CD4-positive, alpha-beta T cell treated with Interleukin-17A for 1 hour (primary cell): ENCODE measurements around the gene ADAT3.

Experiments
- DNase-seq: peaks from one replicate; pipeline ENCODE4 v3.0.0-alpha.2; 2020

Gene ADAT3

GRCh38 chr19:1917926-1918325 lies 12.7 kb downstream of the ADAT3 start:
- DNase-seq: no peak

GRCh38 chr19:1918975-1919374 lies 13.8 kb downstream of the ADAT3 start:
- no peak for DNase-seq

GRCh38 chr19:1920644-1921043 lies 15.4 kb downstream of the ADAT3 start:
- no peak for DNase-seq

DNA sequence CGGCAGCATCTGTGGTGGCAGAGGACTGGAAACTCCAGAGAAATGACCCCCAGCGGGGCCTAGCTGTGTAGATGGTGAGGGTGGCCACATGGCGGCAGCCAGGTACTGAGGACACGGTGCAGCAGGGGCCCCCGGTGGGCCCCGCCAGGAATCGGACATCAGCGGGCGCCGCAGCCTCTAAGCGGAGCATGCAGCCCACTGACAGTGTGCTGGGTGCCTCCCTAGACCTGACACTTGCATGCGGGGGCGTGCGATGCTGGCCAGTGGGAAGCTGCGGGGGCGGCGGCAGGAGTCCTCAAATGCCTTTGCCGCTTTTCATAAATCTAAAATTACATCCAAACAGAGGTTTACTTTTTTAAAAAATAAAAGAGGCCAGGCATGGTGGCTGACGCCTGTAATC lies 16.1 kb downstream of the ADAT3 start:
- no peak for DNase-seq

- no peak for DNase-seq
Measured at GRCh38 chr19:1921825-1922224, 16.6 kb downstream of the ADAT3 start.

GRCh38 chr19:1922803-1923202 lies 17.6 kb downstream of the ADAT3 start:
- DNase-seq: no peak

GRCh38 chr19:1923319-1923718 lies 18.1 kb downstream of the ADAT3 start:
- DNase-seq: peak; percentile 46

DNA sequence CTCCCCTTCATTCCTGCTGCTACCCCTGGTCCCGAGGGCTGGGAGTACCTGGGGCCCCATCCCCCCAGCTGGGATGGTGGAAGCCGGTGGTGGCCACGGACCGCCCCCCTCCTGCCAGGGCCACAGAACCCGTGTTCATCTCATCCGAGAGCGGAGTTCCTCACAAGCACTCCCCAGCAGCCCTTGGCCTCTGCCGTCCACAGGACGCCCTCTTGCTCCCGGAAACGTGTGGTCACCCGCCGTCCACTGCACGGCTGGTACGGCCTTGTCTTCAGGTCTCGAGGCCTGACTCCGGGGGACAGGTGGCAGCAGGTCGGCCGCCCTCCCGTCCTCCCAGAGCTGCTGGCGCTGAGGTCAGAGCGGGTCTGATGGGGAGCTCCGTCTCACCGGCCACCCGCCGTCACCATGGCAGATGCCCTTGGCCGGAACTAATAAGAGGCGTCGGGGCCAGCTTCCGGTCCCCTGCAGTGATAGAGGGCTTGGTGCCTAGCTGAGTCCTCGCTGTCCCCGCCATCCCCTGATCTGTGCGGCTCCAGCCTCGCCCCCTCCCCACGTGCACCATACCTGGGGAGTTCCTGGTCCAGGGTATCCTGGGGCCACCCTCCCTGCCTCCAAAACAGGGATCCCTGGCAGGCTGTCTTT lies 19.2 kb downstream of the ADAT3 start:
- no peak for DNase-seq

GRCh38 chr19:1925544-1925943 lies 20.3 kb downstream of the ADAT3 start:
- DNase-seq: no peak

GRCh38 chr19:1929021-1929742 lies 24.0 kb downstream of the ADAT3 start:
- peak; percentile 84 for DNase-seq

DNA sequence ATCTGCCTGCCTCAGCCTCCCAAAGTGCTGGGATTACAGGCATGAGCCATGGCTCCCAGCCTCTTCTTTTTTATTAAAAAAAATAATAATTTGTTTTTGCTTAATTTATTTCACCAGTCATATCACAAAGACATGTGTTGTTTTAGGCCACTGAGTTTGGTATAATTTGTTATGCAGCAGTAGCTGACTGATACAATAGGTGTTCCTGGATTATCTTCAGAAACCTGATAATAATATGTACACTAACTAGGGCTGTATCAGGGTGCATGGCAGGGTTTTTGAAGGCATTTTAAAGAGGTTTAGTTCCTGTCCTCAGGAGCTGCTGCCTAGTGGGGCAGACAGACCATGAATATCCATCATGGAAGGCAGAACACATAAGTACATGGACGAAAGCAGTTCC lies 26.2 kb downstream of the ADAT3 start:
- no peak for DNase-seq

DNA sequence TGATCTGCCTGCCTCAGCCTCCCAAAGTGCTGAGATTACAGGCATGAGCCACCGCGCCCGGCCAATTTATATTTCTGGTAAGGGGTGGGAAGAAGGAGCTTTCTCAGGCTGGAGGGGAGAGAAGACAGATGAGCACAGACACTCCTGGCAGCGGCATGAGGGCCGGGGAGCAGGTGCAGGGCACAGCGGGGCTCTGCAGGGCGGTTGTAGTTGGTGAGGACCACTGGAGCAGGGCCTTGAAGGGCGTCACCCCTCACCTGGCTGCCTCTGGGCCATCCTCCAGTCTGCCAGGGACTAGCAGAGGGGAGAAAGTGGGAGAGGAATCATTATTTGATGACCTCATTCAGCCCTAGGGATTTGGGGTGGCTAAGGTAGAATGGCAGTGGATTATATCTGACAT lies 27.2 kb downstream of the ADAT3 start:
- DNase-seq: no peak

GRCh38 chr19:1933244-1933643 lies 28.0 kb downstream of the ADAT3 start:
- DNase-seq: no peak

DNA sequence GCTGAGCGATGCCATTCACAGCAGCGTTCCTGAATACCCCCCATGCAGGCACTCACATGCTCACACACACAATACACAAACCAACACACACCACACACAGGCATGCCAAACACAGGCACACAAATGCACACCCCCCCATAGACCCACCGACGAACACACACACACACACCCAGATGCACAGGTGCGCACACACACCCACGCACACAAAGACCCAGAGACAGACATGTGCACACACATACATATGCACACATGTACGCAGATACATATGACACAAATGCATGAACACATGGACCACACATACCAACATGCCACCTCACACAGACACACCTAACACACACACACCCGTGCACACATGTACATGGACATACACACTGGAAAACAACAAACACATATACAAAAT lies 28.7 kb downstream of the ADAT3 start:
- DNase-seq: no peak

DNA sequence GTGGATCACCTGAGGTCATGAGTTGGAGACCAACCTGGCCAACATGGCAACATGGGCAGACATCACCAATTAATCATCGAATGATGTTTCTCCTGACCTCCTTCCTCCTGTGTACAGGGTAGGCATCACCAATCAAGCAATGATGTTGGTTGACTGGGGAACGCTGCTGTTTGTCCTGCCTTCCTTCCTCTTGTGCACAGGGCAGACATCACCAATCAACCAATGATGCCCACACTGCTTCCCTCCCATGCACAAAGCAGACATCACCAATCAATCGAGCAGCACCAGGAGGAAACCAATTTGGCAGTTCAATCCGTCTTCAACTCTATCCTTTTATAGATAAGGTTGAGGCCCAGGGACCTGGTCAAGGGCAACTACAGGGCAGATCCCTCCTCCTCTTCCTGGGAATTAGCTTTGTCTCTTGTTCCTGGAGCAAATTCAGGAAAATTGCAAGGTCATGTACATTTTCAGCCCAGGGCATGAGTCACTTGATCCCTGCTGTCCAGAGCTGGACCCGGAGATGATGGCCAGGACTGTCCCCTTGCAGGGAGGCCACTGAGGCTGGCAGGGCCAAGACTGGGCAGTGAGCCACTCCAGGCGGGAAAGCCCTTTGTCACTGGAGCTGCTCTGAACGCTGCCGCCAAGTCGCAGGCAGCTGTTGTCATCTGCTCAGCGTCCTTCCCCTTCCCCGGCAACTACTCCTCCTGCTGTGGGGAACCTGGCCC lies 30.4 kb downstream of the ADAT3 start:
- DNase-seq: peak; percentile 46

GRCh38 chr19:1936430-1936829 lies 31.2 kb downstream of the ADAT3 start:
- DNase-seq: no peak

DNA sequence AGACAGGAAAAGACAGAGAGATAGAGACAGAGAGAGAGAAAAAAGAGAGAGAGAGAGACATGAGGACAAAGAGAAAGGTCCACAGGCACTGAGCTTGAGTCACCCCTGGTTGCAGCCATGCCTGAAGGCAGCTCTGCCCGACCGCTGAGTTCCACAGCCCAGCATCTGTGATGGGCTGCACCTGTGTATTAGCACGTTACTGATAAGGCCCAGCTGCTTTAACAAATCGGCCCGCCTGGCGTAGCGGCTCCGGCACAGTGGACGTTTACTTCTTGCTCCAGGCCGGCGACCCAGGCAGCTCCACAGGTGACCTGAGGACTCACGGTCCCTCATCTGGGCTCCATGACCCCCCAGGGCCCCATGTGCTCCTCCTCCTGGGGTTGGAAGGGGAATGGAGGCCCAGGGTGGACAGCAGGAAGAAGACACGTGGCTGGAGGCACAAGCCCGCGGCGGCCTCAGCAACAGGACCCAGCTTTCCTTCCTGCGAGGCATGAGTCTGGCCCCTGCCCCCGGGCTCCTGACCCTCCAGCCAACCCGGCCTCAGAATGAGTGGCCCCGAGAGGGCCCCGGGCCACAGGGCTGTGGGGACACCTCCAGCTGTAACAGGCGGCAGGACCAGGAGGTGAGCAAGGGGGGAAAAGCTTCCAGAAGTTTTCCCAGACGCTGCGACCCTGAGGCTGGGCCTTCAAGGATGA lies 31.9 kb downstream of the ADAT3 start:
- no peak for DNase-seq

DNA sequence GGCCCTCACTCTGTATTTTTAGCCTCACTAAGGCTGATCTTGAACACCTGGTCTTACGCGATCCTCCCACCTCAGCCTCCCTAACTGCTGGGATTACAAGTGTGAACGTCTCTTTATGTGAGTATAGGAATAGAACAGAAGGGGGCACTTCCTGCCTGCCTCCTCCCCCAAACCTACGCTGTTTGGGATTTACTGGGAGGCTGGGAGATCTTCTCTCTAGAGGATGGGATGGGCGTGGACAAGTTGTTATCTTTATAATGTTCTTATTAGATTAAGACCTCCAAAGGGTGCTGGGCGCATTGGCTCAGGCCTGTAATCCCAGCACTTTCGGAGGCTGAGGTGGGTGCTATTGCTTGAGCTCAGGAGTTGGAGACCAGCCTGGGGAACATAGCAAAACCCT lies 32.9 kb downstream of the ADAT3 start:
- DNase-seq: no peak

DNA sequence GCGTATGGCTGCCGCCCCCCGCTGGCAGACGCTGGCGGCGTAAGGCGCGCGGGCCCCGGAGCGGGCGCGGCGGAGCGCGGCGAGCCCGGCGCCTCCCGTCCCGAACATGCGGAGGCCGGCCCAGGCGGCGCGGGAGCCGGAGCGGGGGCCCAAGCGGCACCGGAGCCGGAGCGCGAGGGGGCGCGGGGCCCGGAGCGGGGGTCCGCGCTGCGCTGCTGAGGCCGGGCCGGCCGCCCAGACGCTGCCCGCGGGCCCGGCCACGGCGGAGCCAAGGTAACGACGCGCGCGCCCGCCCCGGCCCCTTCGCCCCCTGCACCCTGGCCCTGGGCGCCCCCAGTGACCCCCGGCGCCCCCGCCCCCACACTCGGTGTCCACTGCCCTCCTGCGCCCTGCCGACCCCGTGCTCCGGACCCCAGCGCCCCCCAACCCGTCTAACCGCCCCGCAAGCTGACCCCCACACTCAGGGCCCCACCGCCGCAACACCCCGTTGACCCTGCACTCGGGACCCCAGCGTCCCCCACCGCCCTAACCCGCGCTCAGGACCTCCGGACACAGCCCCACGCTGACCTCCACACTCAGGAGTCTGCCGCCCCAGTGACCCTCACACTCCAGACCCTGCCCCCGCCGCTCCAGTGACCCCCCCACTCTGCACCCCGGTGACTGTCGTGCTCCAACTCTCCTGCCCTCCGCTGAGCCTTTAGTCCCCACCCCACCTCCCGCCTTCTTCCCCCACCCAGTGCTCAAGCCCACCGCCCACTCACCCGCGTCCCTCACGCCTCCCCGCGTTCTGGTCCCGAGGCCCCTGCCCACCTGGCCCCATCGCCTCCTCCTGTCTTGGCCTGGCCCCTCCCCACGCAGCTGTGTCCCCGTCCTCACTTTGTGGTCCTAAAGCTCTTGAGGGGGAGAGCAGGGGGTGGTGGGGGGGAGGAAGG lies 36.2 kb downstream of the ADAT3 start, which contains the start of gene CSNK1G2:
CSNK1G2 (plus strand) TSS at position 27 of the 932 bp plus-strand sequence. CDS start 28,601 bp downstream, outside the sequence.
- no peak for DNase-seq

GRCh38 chr19:1942078-1942933 lies 37.1 kb downstream of the ADAT3 start:
- DNase-seq: peak; percentile 89

DNA sequence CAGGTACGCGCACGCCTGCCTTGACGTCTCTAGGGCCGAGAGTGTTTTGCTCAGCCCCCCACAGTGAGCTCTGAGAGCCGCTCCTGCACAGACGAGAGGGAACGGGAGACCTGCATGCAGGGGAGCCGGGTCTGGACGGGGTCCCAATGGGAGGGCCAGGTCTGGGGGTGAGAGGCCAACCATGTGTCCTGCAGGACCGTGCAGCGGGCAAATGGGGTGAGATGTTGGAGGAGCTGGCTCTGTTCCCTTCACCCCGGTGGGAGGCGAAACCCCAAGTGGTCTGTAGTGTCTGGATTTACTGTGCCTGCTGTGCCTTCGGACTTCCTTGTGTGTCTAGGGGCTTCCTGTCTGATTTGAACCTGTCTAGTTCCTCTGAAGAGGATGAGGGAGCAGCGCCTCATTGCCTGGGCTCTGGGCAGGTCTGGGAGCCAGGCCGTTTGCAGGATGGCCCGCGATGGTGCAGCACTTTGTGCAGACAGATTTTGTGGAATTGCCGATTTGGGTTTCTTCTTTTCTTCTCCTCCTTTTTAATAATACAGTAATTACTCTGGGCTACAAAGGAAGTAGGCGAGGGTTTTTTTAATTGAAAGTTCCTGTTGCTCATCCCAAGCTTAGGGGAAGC lies 37.8 kb downstream of the ADAT3 start:
- peak; percentile 45 for DNase-seq
